Activated CD4-positive, alpha-beta T cell treated with anti-CD3 and anti-CD28 coated beads for 36 hours (primary cell): Measurements from ENCODE around the gene C19orf53. TPM values are rescaled to one million over a fixed set of nuclear protein-coding genes. Genes with fewer than 3 reads are reported as not detected.

Experiments
- ATAC-seq: fragments of 200-7000 bp; cut with Tn5 transposase; one replicate; pipeline ENCODE4 v1.10.0; 2021; ENCODE audit warnings: mild to moderate bottlenecking, moderate library complexity
- CTCF ChIA-PET: fragments of 350-600 bp; sonication (Branson Sonifier 250); formaldehyde crosslinking; loops from one replicate; lab custom pipeline; 2021; ENCODE audit warnings: antibody characterized with exemption; lab: Charles Lee
- POLR2A ChIA-PET: fragments of 350-600 bp; sonication (Branson Sonifier 250); formaldehyde crosslinking; loops from one replicate; lab custom pipeline; 2021; ENCODE audit warnings: antibody characterized with exemption, inconsistent platforms; lab: Charles Lee
- DNase-seq: peaks from one replicate; pipeline ENCODE4 v3.0.0-alpha.2; 2020
- H3K27ac Mint-ChIP-seq: one replicate; pipeline ENCODE4 v1.8.0; 2021; ENCODE audit warnings: mixed read lengths
- H3K27me3 Mint-ChIP-seq: one replicate; pipeline ENCODE4 v1.8.0; 2021; ENCODE audit warnings: mixed read lengths
- H3K36me3 Mint-ChIP-seq: one replicate; pipeline ENCODE4 v1.8.0; 2021; ENCODE audit warnings: low read depth, mixed read lengths
- H3K4me1 Mint-ChIP-seq: one replicate; pipeline ENCODE4 v1.8.0; 2021; ENCODE audit warnings: mixed read lengths
- H3K4me3 Mint-ChIP-seq: one replicate; pipeline ENCODE4 v1.8.0; 2021; ENCODE audit warnings: mild to moderate bottlenecking, moderate library complexity, mixed read lengths
- H3K9me3 Mint-ChIP-seq: one replicate; pipeline ENCODE4 v1.8.0; 2021; ENCODE audit warnings: low read depth, mixed read lengths
- intact Hi-C, 2 experiments: fragments of 100-400 bp; cut with DNase I in 1 of 2; cut with micrococcal nuclease in 1 of 2; formaldehyde crosslinking; loops; one replicate each; pipeline versions ENCODE4 v1.14.2 to v1.15.1; 2022 to 2024; cut with DNase I, micrococcal nuclease
- total RNA-seq, 2 experiments: library from RNA; stranded (reverse); gene quantifications; one replicate each; pipeline ENCODE4 v1.2.3, GENCODE V29; 2021

The C19orf53 gene
- 100 to 1,000 TPM; 115 to 142 TPM for total RNA-seq

DNA sequence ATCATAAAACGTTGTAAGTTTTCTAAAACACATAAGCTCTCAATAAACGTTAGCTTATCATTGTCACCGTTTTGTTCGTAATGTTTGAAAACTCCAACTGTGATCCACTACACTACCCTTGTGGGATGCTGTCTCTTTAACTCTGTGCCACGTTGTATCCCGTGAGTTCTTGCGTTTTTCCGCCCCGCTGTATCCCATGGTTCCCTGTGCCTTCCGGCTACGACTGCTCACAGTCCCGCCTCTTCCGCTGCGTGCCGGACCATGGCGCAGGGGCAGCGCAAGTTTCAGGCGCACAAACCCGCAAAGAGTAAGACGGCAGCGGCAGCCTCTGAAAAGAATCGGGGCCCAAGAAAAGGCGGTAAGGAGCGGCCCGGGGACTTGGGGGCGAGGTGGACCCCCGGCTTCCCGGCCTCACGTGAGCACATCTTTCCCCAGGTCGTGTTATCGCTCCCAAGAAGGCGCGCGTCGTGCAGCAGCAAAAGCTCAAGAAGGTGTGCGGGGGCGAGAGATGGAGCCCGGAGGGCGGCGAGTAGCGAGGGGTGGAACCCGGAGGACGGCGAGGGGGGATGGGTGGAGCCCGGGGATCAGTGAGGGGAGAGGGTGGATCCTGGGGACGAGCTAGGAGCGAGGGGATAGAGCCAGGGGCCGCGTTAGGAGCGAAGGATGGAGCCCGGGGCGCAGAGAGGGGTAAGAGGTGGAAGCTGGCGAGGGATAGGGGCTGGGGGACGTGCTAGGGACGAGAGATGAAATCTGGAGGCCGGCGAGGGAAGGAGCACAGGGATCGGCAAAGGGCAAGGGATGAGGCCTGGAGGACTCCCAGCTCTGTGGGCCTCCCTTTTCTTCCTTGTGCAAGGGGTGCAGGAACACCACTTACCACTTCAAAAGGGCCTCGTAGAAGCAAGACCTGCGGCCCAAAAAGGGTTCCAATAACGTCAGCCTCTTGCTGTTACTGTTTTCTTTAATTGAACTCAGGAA, at the start of gene C19orf53:
C19orf53 (plus strand) TSS at position 240 of the 975 bp plus-strand sequence; CDS start at position 262, 22 bp downstream.
- peak within 1 kb of the TSS; percentile 100 for H3K4me3 Mint-ChIP-seq
- H3K36me3 Mint-ChIP-seq, result peaks cover 37% of the 10 kb centered on the region
- intact Hi-C loops, result loop anchor here (1.0 to 10.0 kb wide), 12 partner anchors 10 to 797 kb away; partner anchors contain the start of genes ZSWIM4 (in 2 of the 2), DCAF15 (in 1 of the 2), MISP3 (in 1 of the 2) and MRI1 (in 1 of the 2)
- peak; percentile 94 for DNase-seq
- ATAC-seq, result peak; percentile 100
- H3K4me1 Mint-ChIP-seq, result peaks cover 17% of the 10 kb centered on the region
- CTCF ChIA-PET, result interaction anchor here (0.6 to 2.7 kb wide), 14 partner anchors 9 to 341 kb away, joined by 3 to 17 read pairs (median 3); a partner anchor contains a TSS
- no peaks in the 10 kb centered on the region for H3K9me3 Mint-ChIP-seq
- POLR2A ChIA-PET, result interaction anchor here (0.7 to 1.6 kb wide), 6 partner anchors 10 to 117 kb away, joined by 3 to 7 read pairs (median 4); partner anchors contain the start of gene MRI1
- H3K27me3 Mint-ChIP-seq, result no peaks in the 10 kb centered on the region
- H3K27ac Mint-ChIP-seq, result peak within 1 kb of the TSS; percentile 95

DNA sequence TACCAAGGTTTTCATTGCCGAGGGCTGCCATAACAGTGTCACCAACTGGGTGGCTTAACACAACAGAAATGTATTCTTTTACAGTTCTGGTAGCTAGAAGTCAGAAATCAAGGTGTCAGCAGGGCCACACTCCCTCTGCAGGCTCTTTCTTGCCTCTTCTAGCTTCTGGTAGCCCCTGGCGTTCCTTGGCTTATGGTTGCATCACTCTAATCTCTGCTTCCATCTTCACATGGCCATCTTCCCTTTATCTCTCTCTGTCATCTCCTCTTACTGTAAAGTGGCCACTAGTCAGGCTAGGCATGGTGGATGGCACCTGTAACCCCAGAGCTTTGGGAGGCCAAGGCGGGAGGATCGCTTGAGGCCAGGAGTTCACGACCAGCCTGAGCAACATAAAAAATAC, 47.9 kb upstream of the C19orf53 start:
- CTCF ChIA-PET, result interaction anchor here (2.2 kb wide), 1 partner anchor 136 kb away, joined by 6 read pairs; no protein-coding TSS in a partner anchor
- Mint-ChIP-seq H3K27ac (no peak overlapping the region), H3K9me3 (no peaks in the 10 kb centered on the region), H3K4me3 (no peak overlapping the region), H3K36me3 (no peaks in the 10 kb centered on the region), H3K27me3 (peaks cover 2% of the 10 kb centered on the region), H3K4me1 (peaks cover 19% of the 10 kb centered on the region)
- DNase-seq (no peak), ATAC-seq (no peak)
- intact Hi-C loops, result loop anchor here in 1 of 2 experiments (10.0 kb wide), 1 partner anchor 102 kb away; no protein-coding TSS in a partner anchor
- POLR2A ChIA-PET, result interaction anchor here (0.6 kb wide), 1 partner anchor 459 kb away, joined by 3 read pairs; no protein-coding TSS in a partner anchor

DNA sequence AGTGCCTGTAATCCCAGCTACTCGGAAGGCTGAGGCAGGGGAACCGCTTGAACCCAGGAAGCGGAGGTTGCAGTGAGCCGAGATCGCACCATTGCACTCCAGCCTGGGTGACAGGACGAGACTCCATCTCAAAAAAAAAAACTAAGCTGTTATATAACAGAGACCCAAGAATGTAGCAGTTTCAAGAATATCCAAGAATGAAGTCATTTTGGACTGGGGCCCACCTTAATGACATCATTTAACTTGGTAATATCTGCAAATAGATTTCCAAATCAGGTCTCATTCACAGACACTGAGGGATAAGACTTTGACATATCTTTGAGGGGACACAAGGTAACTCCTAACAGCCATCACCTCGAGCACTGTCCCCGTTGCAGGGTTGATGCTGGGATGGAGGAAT, 46.5 kb upstream of the C19orf53 start:
- H3K27ac Mint-ChIP-seq, result no peak overlapping the region
- no peak for ATAC-seq
- H3K4me1 Mint-ChIP-seq, result peaks cover 25% of the 10 kb centered on the region
- CTCF ChIA-PET, result no interaction called here
- H3K36me3 Mint-ChIP-seq, result no peaks in the 10 kb centered on the region
- intact Hi-C loops, result loop anchor here in 1 of 2 experiments (10.0 kb wide), 1 partner anchor 103 kb away; no protein-coding TSS in a partner anchor
- no peak overlapping the region for H3K4me3 Mint-ChIP-seq
- DNase-seq, result no peak
- H3K9me3 Mint-ChIP-seq, result no peaks in the 10 kb centered on the region
- POLR2A ChIA-PET, result no interaction called here
- peaks cover 2% of the 10 kb centered on the region for H3K27me3 Mint-ChIP-seq

DNA sequence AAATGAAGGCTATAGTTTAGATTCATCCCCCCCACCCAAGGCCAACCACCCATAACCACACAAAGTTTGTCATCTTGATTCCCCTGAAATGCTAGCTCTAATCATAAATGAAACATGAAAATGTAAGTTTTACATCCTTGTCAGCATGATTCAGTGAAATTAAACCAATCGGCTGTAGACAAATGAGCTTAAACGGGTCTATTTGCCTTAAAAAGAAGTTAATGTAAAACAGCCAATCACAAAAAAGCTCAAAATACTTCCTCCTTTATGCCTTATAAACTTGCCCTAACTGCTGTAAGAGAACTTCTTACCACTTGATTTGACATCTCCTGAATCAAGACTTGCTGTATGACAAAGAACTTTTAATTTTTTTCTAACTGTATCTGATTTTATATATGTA, 44.4 kb upstream of the C19orf53 start:
- CTCF ChIA-PET, result interaction anchor here (0.7 to 1.3 kb wide), 4 partner anchors 8 to 450 kb away, joined by 3 to 5 read pairs (median 4); no protein-coding TSS in a partner anchor
- Mint-ChIP-seq H3K27me3 (peaks cover 1% of the 10 kb centered on the region), H3K4me3 (no peak overlapping the region), H3K9me3 (no peaks in the 10 kb centered on the region), H3K27ac (peak overlapping the region; percentile 70), H3K36me3 (no peaks in the 10 kb centered on the region), H3K4me1 (peaks cover 25% of the 10 kb centered on the region)
- intact Hi-C loops, result loop anchor here (2.0 to 10.0 kb wide), 2 partner anchors 105 to 117 kb away; no protein-coding TSS in a partner anchor
- POLR2A ChIA-PET, result interaction anchor here (0.7 to 1.3 kb wide), 2 partner anchors 18 to 97 kb away, joined by 3 read pairs; a partner anchor contains a TSS
- no peak for DNase-seq
- no peak for ATAC-seq

DNA sequence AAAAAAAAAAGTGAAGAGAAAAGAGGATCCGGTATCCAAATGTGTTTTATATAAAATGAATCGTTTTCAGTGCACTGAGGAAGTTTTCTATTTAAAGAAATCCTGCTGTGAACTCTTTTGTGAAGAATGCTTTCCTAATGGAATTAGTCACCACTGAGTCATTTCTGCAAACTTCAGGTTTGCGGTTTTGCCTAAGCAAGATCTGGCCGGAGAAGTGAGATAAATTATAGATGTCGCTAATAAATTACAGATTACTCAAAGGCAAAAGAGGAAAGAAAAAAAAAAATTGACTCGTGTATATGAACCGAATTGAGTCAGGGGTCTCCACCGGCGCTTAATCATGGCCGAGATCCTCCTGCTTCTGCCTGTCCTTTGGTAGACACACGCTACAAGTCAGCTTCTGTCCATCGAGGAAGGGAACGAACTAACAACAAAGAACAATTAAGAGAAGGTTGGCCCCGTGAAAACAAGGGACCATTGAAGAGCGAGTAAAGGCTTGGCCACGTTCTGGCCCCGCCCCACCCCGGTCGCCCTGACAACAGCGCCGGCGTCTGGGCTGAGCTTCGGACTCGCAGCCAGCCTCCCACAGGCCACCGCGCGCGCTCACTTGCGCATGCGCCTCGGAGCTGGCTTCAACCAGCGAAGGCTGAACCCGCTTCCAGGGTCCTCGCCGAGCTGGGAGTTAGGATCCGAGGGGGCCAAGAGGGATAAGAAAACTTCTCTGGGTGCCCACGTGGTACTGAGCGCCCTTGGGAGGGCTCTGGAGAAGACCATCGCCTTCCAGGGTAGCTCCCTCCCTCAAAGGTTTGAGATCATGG, 42.9 kb upstream of the C19orf53 start:
- ChIA-PET CTCF (interaction anchor here (0.7 to 1.7 kb wide), 5 partner anchors 10 to 717 kb away, joined by 3 to 8 read pairs (median 3); partner anchors contain the start of gene C19orf53), POLR2A (interaction anchor here (0.6 to 1.6 kb wide), 2 partner anchors 17 to 60 kb away, joined by 3 to 11 read pairs; a partner anchor contains a TSS)
- no peaks in the 10 kb centered on the region for H3K9me3 Mint-ChIP-seq
- H3K27ac Mint-ChIP-seq, result peak overlapping the region; percentile 94
- H3K4me1 Mint-ChIP-seq, result peaks cover 25% of the 10 kb centered on the region
- DNase-seq (peak; percentile 97), ATAC-seq (peak; percentile 99)
- H3K4me3 Mint-ChIP-seq, result peak overlapping the region; percentile 87
- intact Hi-C loops, result loop anchor here (1.0 to 2.0 kb wide), 8 partner anchors 16 to 342 kb away; partner anchors contain the start of genes C19orf53 (in 1 of the 2), DCAF15 (in 1 of the 2), RFX1 (in 1 of the 2) and ZSWIM4 (in 1 of the 2)
- H3K27me3 Mint-ChIP-seq, result no peaks in the 10 kb centered on the region
- peaks cover 3% of the 10 kb centered on the region for H3K36me3 Mint-ChIP-seq

DNA sequence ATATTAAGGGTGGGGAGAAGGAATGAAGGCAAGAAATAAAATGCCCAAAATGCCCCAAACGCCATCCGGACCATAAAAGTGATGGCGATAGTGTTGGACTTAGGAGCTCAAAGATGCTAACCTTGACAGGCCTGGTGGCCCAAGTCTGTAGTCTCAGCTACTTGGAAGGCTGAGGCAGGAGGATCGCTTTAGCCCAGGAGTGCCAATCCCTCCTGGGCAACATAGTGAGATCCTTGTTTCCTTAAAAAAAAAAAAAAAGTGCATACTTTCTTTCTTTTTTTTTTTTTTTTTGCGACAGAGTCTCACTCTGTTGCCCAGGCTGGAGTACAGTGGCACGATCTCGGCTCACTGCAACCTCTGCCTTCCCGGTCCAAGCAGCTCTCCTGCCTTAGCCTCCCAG, 41.9 kb upstream of the C19orf53 start:
- Mint-ChIP-seq H3K4me3 (peak overlapping the region; percentile 87), H3K4me1 (peaks cover 25% of the 10 kb centered on the region), H3K27ac (peak overlapping the region; percentile 67), H3K36me3 (peaks cover 3% of the 10 kb centered on the region), H3K27me3 (no peaks in the 10 kb centered on the region), H3K9me3 (no peaks in the 10 kb centered on the region)
- no peak for ATAC-seq
- POLR2A ChIA-PET, result interaction anchor here (1.6 kb wide), 1 partner anchor 16 kb away, joined by 11 read pairs; a partner anchor contains a TSS
- intact Hi-C loops, result no loop called here
- CTCF ChIA-PET, result interaction anchor here (0.6 to 1.7 kb wide), 5 partner anchors 11 to 437 kb away, joined by 3 to 6 read pairs (median 3); partner anchors contain the start of gene C19orf53
- DNase-seq, result no peak

DNA sequence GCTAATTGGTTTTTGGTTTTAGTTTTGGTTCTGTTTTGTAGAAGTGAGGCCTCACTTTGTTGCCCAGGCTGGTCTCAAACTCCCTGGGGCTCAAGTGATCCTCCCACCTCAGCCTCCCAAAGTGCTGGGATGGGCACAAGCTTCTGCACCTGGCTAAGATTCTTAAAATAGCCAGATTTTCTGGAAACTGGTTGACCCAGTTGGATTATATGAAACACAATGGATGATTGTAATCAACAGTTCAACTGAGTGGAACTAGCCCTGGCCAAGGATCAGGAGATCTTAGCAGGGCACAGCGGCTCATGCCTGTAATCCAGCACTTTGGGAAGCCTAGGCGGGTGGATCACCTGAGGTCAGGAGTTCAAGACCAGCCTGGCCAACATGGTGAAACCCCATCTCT, 39.5 kb upstream of the C19orf53 start:
- Mint-ChIP-seq H3K4me1 (peaks cover 22% of the 10 kb centered on the region), H3K27me3 (no peaks in the 10 kb centered on the region), H3K4me3 (no peak overlapping the region), H3K36me3 (peaks cover 3% of the 10 kb centered on the region), H3K27ac (no peak overlapping the region), H3K9me3 (no peaks in the 10 kb centered on the region)
- no peak for DNase-seq
- no peak for ATAC-seq
- intact Hi-C loops, result no loop called here
- ChIA-PET POLR2A (no interaction called here), CTCF (no interaction called here)

DNA sequence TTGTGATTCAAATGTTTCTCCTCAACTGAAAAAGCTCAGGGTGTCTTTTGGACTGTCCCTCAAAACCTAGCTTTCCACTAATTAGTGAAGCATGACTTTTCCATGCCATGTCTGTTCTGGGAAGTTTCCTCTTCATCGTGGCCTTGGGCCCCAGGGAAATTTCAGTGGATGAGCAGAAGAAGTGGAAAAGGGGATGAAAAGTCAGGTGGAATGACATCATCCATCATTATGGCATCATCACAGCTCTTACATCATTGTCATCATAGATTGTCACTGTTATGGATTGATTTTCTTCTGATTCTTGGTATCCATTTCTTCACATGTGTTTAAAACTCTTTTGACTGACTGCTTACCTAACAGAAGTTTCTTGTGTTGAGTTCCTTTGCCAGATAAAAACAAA, 36.2 kb upstream of the C19orf53 start:
- Mint-ChIP-seq H3K4me3 (no peak overlapping the region), H3K27me3 (no peaks in the 10 kb centered on the region), H3K4me1 (no peaks in the 10 kb centered on the region), H3K9me3 (no peaks in the 10 kb centered on the region), H3K27ac (no peak overlapping the region), H3K36me3 (peaks cover 3% of the 10 kb centered on the region)
- CTCF ChIA-PET, result interaction anchor here (0.7 kb wide), 1 partner anchor 60 kb away, joined by 4 read pairs; no protein-coding TSS in a partner anchor
- POLR2A ChIA-PET, result no interaction called here
- ATAC-seq (no peak), DNase-seq (no peak)
- intact Hi-C loops, result no loop called here

DNA sequence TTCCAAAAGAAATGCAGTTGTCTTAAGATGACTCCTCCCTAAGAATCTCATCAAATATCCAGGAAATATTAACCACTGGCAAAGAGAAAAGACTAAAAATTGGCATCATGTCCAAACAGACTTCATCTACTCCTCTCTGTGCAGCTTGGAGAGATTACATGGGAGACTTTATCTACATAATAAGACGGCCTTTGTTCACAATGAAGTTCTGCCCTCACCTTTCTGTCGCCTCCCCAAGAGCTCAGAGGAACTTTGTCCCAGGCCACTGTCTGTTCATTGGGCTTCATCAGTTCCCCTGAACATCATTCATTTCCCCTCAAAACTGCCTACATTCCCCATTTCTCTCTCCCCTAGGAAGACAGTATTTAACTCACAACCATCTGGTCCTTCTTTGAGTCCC, 32.4 kb upstream of the C19orf53 start:
- no peaks in the 10 kb centered on the region for H3K27me3 Mint-ChIP-seq
- intact Hi-C loops, result no loop called here
- H3K4me1 Mint-ChIP-seq, result peaks cover 1% of the 10 kb centered on the region
- no peak overlapping the region for H3K27ac Mint-ChIP-seq
- ChIA-PET CTCF (no interaction called here), POLR2A (no interaction called here)
- no peaks in the 10 kb centered on the region for H3K9me3 Mint-ChIP-seq
- ATAC-seq (no peak), DNase-seq (no peak)
- no peak overlapping the region for H3K4me3 Mint-ChIP-seq
- H3K36me3 Mint-ChIP-seq, result no peaks in the 10 kb centered on the region

DNA sequence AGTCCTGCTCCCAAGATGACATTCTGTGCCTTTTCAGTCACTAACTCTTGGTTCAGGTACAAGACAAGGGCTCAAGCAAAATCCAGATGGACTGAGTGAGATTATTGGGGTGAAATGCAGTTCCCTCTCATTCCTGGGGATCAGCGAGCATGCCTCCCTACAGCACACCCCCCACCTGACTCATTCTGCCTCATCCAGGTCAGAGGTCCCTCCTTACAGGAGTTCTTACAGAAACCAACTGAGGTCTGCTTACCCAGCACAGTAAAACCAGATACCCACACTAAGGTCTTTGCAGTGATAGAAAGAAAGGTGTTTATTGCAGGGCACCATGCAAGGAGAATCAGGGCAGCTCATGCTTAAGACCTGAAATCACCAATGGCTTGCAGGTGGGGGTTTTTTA, 31.5 kb upstream of the C19orf53 start:
- Mint-ChIP-seq H3K27ac (no peak overlapping the region), H3K4me1 (peaks cover 7% of the 10 kb centered on the region), H3K9me3 (no peaks in the 10 kb centered on the region), H3K36me3 (no peaks in the 10 kb centered on the region), H3K27me3 (no peaks in the 10 kb centered on the region), H3K4me3 (no peak overlapping the region)
- no peak for DNase-seq
- intact Hi-C loops, result no loop called here
- POLR2A ChIA-PET, result no interaction called here
- no peak for ATAC-seq
- CTCF ChIA-PET, result interaction anchor here (0.8 kb wide), 1 partner anchor 119 kb away, joined by 3 read pairs; no protein-coding TSS in a partner anchor
